IMR-90 (cell line): Measurements from ENCODE around the gene SPATA3. TPM values are rescaled to one million over a fixed set of nuclear protein-coding genes. Genes with fewer than 3 reads are reported as not detected.

ENCODE experiments used
- ATAC-seq: fragments of 200-7000 bp; cut with Tn5 transposase; 2 replicates; pipeline ENCODE4 v1.9.1; 2020; ENCODE audit warnings: low read depth, mild to moderate bottlenecking, moderate library complexity
- BruUV-seq: library from RNA; stranded (reverse); fragments of 400-500 nt; replicated peaks from 2 replicates; lab custom pipeline; 2021; lab: Mats Ljungman, UMichigan
- CTCF ChIA-PET: fragments of 300-600 bp; formaldehyde crosslinking; extraction: SDS; loops from one replicate; lab custom pipeline; 2021; ENCODE audit warnings: antibody characterized with exemption; lab: Yijun Ruan, JAX
- POLR2A ChIA-PET: fragments of 300-600 bp; sonication (Branson Sonifier 250); formaldehyde crosslinking; loops from one replicate; lab custom pipeline; 2022; ENCODE audit warnings: antibody characterized with exemption; ENCODE audit not compliant: unreplicated experiment; lab: Charles Lee
- DNase-seq: peaks from one replicate; pipeline ENCODE4 v3.0.0; 2013
- H2AFZ ChIP-seq: replicated peaks from 2 replicates; pipeline ENCODE3; 2013; ENCODE audit warnings: low read length, mild to moderate bottlenecking; ENCODE audit not compliant: poor library complexity
- H2AK5ac ChIP-seq: 2 replicates; pipeline ENCODE4 v1.6.1; 2013; ENCODE audit warnings: low read depth, low read length, inconsistent platforms
- H2AK9ac ChIP-seq: replicated peaks from 2 replicates; pipeline ENCODE3; 2013; ENCODE audit warnings: mild to moderate bottlenecking, low read depth, low read length, moderate library complexity; ENCODE audit not compliant: poor library complexity
- H2BK120ac ChIP-seq: 2 replicates; pipeline ENCODE4 v1.6.1; 2013; ENCODE audit warnings: low read depth, low read length, inconsistent platforms
- H2BK15ac ChIP-seq: 3 replicates; pipeline ENCODE4 v1.6.1; 2013; ENCODE audit warnings: low read depth, low read length, inconsistent platforms
- H2BK20ac ChIP-seq: 2 replicates; pipeline ENCODE4 v1.6.1; 2013; ENCODE audit warnings: low read depth, mild to moderate bottlenecking, inconsistent platforms, low read length, moderate library complexity
- H2BK5ac ChIP-seq: 2 replicates; pipeline ENCODE4 v1.6.1; 2013; ENCODE audit warnings: mild to moderate bottlenecking, low read depth, low read length, inconsistent platforms; ENCODE audit not compliant: poor library complexity, severe bottlenecking
- H3K14ac ChIP-seq: replicated peaks from 2 replicates; pipeline ENCODE4 v1.6.1; 2013; ENCODE audit warnings: low read depth, low read length, inconsistent platforms
- H3K18ac ChIP-seq: 2 replicates; pipeline ENCODE4 v1.6.1; 2013; ENCODE audit warnings: low read depth, low read length, control low read depth
- H3K23ac ChIP-seq: 2 replicates; pipeline ENCODE4 v1.6.1; 2013; ENCODE audit warnings: low read depth, low read length, inconsistent platforms
- H3K27ac ChIP-seq: 2 replicates; pipeline ENCODE4 v1.5.1; 2013; ENCODE audit warnings: mild to moderate bottlenecking, control low read depth, low read length; ENCODE audit not compliant: insufficient read depth
- H3K27me3 ChIP-seq: 2 replicates; pipeline ENCODE4 v1.6.1; 2013; ENCODE audit warnings: low read length; ENCODE audit not compliant: control insufficient read depth, insufficient read depth
- H3K36me3 ChIP-seq: 2 replicates; pipeline ENCODE4 v1.6.1; 2013; ENCODE audit warnings: low read length, mixed read lengths; ENCODE audit not compliant: control insufficient read depth, insufficient read depth
- H3K4ac ChIP-seq: 2 replicates; pipeline ENCODE4 v1.6.1; 2013; ENCODE audit warnings: low read depth, low read length, inconsistent platforms
- H3K4me1 ChIP-seq: 2 replicates; pipeline ENCODE4 v1.6.1; 2013; ENCODE audit warnings: low read length, mixed read lengths; ENCODE audit not compliant: control insufficient read depth, insufficient read depth
- H3K4me2 ChIP-seq: 2 replicates; pipeline ENCODE4 v1.6.1; 2013; ENCODE audit warnings: low read depth, mild to moderate bottlenecking, control low read depth, low read length, moderate library complexity
- H3K4me3 ChIP-seq: 2 replicates; pipeline ENCODE4 v1.5.1; 2013; ENCODE audit warnings: low read depth, mild to moderate bottlenecking, control low read depth, low read length, moderate library complexity; ENCODE audit not compliant: insufficient read depth
- H3K56ac ChIP-seq: 2 replicates; pipeline ENCODE4 v1.6.1; 2013; ENCODE audit warnings: low read length, inconsistent platforms; ENCODE audit not compliant: insufficient read depth; ENCODE audit errors: extremely low read depth
- H3K79me1 ChIP-seq, 2 experiments: 2 replicates each; pipeline ENCODE4 v1.6.1; 2013; ENCODE audit warnings: low read length in 2 of 2, inconsistent platforms in 1 of 2, low read depth in 1 of 2
- H3K9ac ChIP-seq: 2 replicates; pipeline ENCODE4 v1.6.1; 2013; ENCODE audit warnings: low read depth, low read length, control low read depth
- H3K9me1 ChIP-seq: 2 replicates; pipeline ENCODE4 v1.6.1; 2013; ENCODE audit warnings: low read length, inconsistent platforms; ENCODE audit not compliant: insufficient read depth
- H3K9me3 ChIP-seq: 2 replicates; pipeline ENCODE4 v1.6.1; 2013; ENCODE audit warnings: low read length; ENCODE audit not compliant: control insufficient read depth, insufficient read depth
- H4K20me1 ChIP-seq: 2 replicates; pipeline ENCODE4 v1.6.1; 2013; ENCODE audit warnings: low read length, inconsistent platforms; ENCODE audit not compliant: insufficient read depth
- H4K5ac ChIP-seq: 2 replicates; pipeline ENCODE4 v1.6.1; 2013; ENCODE audit warnings: mild to moderate bottlenecking, low read depth, low read length, control low read depth
- H4K8ac ChIP-seq, 2 experiments: 2 replicates each; pipeline ENCODE4 v1.6.1; 2013; ENCODE audit warnings: low read depth in 2 of 2, low read length in 2 of 2, control low read depth in 1 of 2, inconsistent platforms in 1 of 2
- H4K91ac ChIP-seq: 2 replicates; pipeline ENCODE4 v1.6.1; 2013; ENCODE audit warnings: low read depth, low read length, inconsistent platforms; ENCODE audit not compliant: insufficient read depth
- BHLHE40 ChIP-seq: fragments of 150-350 bp; IDR thresholded peaks from 2 replicates; pipeline ENCODE4 v1.6.1; 2016; ENCODE audit warnings: mild to moderate bottlenecking, low read depth, low read length
- CEBPB ChIP-seq: IDR thresholded peaks from 2 replicates; pipeline ENCODE4 v1.6.1; 2012; ENCODE audit warnings: low read depth, low read length, improper control_type of control experiment
- CHD1 ChIP-seq: IDR thresholded peaks from 2 replicates; pipeline ENCODE4 v1.6.1; 2012; ENCODE audit warnings: low read depth, low read length, improper control_type of control experiment
- FOS ChIP-seq: fragments of 150-350 bp; IDR thresholded peaks from 2 replicates; pipeline ENCODE4 v1.6.1; 2016; ENCODE audit warnings: low read depth, low read length
- MAFK ChIP-seq: IDR thresholded peaks from 2 replicates; pipeline ENCODE4 v1.6.1; 2012; ENCODE audit warnings: low read depth, low read length, improper control_type of control experiment
- NFE2L2 ChIP-seq: fragments of 150-350 bp; IDR thresholded peaks from 2 replicates; pipeline ENCODE4 v1.6.1; 2016; ENCODE audit warnings: low read depth, mild to moderate bottlenecking, low read length
- POLR2A ChIP-seq: IDR thresholded peaks from 2 replicates; pipeline ENCODE4 v1.6.1; 2012; ENCODE audit warnings: mild to moderate bottlenecking, low read depth, low read length
- RAD21 ChIP-seq: IDR thresholded peaks from 2 replicates; pipeline ENCODE4 v1.6.1; 2012; ENCODE audit warnings: low read length, improper control_type of control experiment
- RCOR1 ChIP-seq: IDR thresholded peaks from 2 replicates; pipeline ENCODE4 v1.6.1; 2012; ENCODE audit warnings: mild to moderate bottlenecking, low read length, improper control_type of control experiment; ENCODE audit not compliant: insufficient replicate concordance
- RFX5 ChIP-seq: IDR thresholded peaks from 2 replicates; pipeline ENCODE4 v1.8.0; 2012; ENCODE audit warnings: low read depth, mild to moderate bottlenecking, low read length, moderate library complexity
- WGBS, 2 experiments: methylation state at CpG; one replicate each; pipeline versions ENCODE4 v1.1.5 to v1.1.7; 2013; ENCODE audit warnings: missing lambda C conversion rate in 2 of 2; ENCODE audit not compliant: insufficient read length in 1 of 2; ENCODE audit errors: extremely low coverage in 2 of 2; 5-methylcytosine and 5-hydroxymethylcytosine counted together
- dilution Hi-C: fragments of 300-500 bp; cut with HindIII; formaldehyde crosslinking; loops from one replicate; pipeline ENCODE4 v1.14.3; 2018; ENCODE audit warnings: low sequenced_read_pairs; ENCODE audit not compliant: unreplicated experiment
- in situ Hi-C: fragments of 300-500 bp; cut with MboI; formaldehyde crosslinking; loops from 3 replicates; pipeline ENCODE4 v1.14.3; 2019; ENCODE audit warnings: low sequenced_read_pairs, inconsistent platforms, mixed read lengths
- intact Hi-C: fragments of 100-400 bp; cut with micrococcal nuclease; formaldehyde crosslinking; loops from 2 replicates; pipeline ENCODE4 v1.10.0; 2022
- polyA plus RNA-seq, 3 experiments: library from polyadenylated mRNA; depleted of rRNA; stranded (reverse); fragments of >200 nt; gene quantifications; 2 replicates each; pipeline ENCODE4 v1.2.3, GENCODE V29; 2012; ENCODE audit warnings: low replicate concordance in 1 of 3
- total RNA-seq: library from RNA; depleted of rRNA; stranded (reverse); fragments of >200 nt; gene quantifications from 2 replicates; pipeline ENCODE4 v1.2.3, GENCODE V29; 2012
- TF ChIP-seq, protein P1 (sequence below): fragments of 150-350 bp; IDR thresholded peaks from 2 replicates; pipeline ENCODE4 v1.6.1; 2016; ENCODE audit warnings: low read depth, mild to moderate bottlenecking, low read length, moderate library complexity, borderline replicate concordance
- TF ChIP-seq, protein P2 (sequence below): fragments of 150-350 bp; IDR thresholded peaks from 2 replicates; pipeline ENCODE4 v1.6.1; 2017; ENCODE audit warnings: mild to moderate bottlenecking, antibody characterized with exemption, low read length, low read depth
- TF ChIP-seq, protein P3 (sequence below): conservative IDR thresholded peaks from 2 replicates; pipeline ENCODE4 v1.5.1; 2012; ENCODE audit warnings: mild to moderate bottlenecking, low read depth, low read length, improper control_type of control experiment

The SPATA3 gene
- total and polyA plus RNA-seq, 2 of the 4 experiments (the other 2 are of a cell fraction): not detected

DNA sequence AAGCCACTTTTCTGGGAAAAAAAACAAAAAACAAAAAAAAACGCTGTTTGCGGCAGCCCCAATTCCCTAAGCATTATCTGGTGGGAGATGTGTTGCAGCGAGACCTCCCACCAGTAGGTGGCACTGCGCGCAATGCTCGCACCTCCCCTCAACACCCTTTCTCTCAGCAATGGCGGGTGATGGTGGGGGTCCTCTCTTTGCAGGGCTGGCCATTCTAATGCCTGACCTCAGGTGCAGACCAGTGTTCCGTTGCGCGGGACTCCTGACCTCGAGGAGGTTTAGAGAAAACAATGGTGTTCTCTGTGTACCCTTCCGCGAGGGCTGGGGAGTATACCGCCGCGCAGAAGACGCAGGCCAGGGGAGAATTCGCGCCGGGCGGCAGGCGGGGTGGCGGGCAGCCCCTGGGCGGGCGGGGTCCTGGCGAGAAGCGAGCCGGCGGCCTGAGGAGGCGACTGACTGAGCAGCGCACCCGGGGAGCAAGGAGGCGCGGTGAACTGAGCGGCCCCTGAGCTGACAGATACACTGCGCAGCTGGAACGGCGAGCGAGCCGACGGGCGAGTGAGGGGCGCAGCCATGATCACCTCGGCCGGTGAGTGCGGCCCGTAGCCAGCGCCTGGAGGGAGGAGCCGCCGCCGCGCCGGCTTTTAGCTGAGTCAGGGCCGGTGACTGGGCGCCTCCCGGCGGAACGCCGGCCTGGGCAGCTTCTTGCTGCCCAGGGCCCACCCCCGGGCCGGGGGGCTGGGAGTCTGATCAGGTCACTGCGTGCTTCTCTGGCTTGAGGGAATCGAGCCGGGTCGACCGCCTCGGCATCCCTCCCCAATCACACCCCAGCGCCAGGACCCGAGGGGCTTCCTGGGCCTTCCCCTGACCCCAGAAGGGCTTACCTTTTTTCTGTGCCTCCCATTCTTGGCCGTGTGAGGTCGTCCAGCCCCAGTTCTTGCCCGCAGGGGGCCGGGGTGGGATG, 60.8 kb downstream of the SPATA3 start, which contains the start of gene PSMD1:
TSS of gene PSMD1 (plus strand) at position 415 of the 964 bp plus-strand sequence. CDS start at position 574, 159 bp downstream.
- peak; percentile 93 for DNase-seq
- Histone ChIP-seq H3K9me3 (no peaks in the 10 kb centered on the region), H2BK5ac (peak within 1 kb of the TSS; percentile 99), H4K5ac (peak within 1 kb of the TSS; percentile 93), H2AK9ac (peak within 1 kb of the TSS; percentile 98), H3K9ac (peak within 1 kb of the TSS; percentile 96), H3K56ac (peak within 1 kb of the TSS; percentile 95), H2BK15ac (peak within 1 kb of the TSS; percentile 87; the same call in 1 of the 3 replicates), H2BK120ac (peak within 1 kb of the TSS; percentile 99), H4K20me1 (peaks cover 20% of the 10 kb centered on the region; the same call in 1 of the 2 replicates), H2AFZ (peak within 1 kb of the TSS; percentile 98), H2AK5ac (0 out of 2 replicates have a peak within 1 kb of the TSS, but pooled peaks have one; percentile 28), H3K23ac (peak within 1 kb of the TSS; percentile 92), H3K4ac (peak within 1 kb of the TSS; percentile 99), H4K91ac (peak within 1 kb of the TSS; percentile 98), H3K4me1 (0 out of 2 replicates have a peak, but pooled peaks cover 2% of the 10 kb centered on the region), H3K4me2 (peak within 1 kb of the TSS; percentile 100), H3K4me3 (peak within 1 kb of the TSS; percentile 84), H3K18ac (peak within 1 kb of the TSS; percentile 96), H3K9me1 (peaks cover 10% of the 10 kb centered on the region), H3K36me3 (peaks cover 3% of the 10 kb centered on the region), H2BK20ac (peak within 1 kb of the TSS; percentile 95), H3K14ac (peak within 1 kb of the TSS; percentile 96), H3K79me1 (peaks cover 10 to 19% of the 10 kb centered on the region in 2 experiments; a peak in 3 of 4 replicates), H3K27ac (peak within 1 kb of the TSS; percentile 98), H4K8ac (peak within 1 kb of the TSS; percentile 82 to 99), H3K27me3 (no peaks in the 10 kb centered on the region)
- peak; percentile 91 for ATAC-seq
- no TSS peak for BruUV-seq
- ChIA-PET CTCF (interaction anchor here (0.8 to 1.0 kb wide), 2 partner anchors 10 to 166 kb away, joined by 3 to 4 read pairs; no protein-coding TSS in a partner anchor), POLR2A (no interaction called here)
- intact Hi-C loops (no loop called here), dilution Hi-C loops (no loop called here), in situ Hi-C loops (no loop called here)
- 1% methylated on average over 28 of the region's 73 CpGs; no CpG with 5 or more reads in 1 of the 2 experiments for WGBS, 2 experiments
- TF ChIP-seq, protein P1, sequence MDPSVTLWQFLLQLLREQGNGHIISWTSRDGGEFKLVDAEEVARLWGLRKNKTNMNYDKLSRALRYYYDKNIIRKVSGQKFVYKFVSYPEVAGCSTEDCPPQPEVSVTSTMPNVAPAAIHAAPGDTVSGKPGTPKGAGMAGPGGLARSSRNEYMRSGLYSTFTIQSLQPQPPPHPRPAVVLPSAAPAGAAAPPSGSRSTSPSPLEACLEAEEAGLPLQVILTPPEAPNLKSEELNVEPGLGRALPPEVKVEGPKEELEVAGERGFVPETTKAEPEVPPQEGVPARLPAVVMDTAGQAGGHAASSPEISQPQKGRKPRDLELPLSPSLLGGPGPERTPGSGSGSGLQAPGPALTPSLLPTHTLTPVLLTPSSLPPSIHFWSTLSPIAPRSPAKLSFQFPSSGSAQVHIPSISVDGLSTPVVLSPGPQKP: no peak
- TF ChIP-seq POLR2A: peak; percentile 86
- TF ChIP-seq RAD21: peak; percentile 14; the same call in 1 of the 2 replicates
- no peak for TF ChIP-seq RFX5
- peak; percentile 53 for TF ChIP-seq NFE2L2
- TF ChIP-seq, protein P2, sequence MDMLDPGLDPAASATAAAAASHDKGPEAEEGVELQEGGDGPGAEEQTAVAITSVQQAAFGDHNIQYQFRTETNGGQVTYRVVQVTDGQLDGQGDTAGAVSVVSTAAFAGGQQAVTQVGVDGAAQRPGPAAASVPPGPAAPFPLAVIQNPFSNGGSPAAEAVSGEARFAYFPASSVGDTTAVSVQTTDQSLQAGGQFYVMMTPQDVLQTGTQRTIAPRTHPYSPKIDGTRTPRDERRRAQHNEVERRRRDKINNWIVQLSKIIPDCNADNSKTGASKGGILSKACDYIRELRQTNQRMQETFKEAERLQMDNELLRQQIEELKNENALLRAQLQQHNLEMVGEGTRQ: no peak
- TF ChIP-seq MAFK: peak; percentile 79
- TF ChIP-seq, protein P3, sequence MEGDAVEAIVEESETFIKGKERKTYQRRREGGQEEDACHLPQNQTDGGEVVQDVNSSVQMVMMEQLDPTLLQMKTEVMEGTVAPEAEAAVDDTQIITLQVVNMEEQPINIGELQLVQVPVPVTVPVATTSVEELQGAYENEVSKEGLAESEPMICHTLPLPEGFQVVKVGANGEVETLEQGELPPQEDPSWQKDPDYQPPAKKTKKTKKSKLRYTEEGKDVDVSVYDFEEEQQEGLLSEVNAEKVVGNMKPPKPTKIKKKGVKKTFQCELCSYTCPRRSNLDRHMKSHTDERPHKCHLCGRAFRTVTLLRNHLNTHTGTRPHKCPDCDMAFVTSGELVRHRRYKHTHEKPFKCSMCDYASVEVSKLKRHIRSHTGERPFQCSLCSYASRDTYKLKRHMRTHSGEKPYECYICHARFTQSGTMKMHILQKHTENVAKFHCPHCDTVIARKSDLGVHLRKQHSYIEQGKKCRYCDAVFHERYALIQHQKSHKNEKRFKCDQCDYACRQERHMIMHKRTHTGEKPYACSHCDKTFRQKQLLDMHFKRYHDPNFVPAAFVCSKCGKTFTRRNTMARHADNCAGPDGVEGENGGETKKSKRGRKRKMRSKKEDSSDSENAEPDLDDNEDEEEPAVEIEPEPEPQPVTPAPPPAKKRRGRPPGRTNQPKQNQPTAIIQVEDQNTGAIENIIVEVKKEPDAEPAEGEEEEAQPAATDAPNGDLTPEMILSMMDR: peak; percentile 97
- TF ChIP-seq FOS: no peak
- TF ChIP-seq CHD1: no peak
- no peak for TF ChIP-seq RCOR1
- TF ChIP-seq BHLHE40: no peak
- no peak for TF ChIP-seq CEBPB
